ENCODE measurements around the gene RAB4A.

The RAB4A gene

GRCh38 chr1:229302740-229303139, 31.8 kb downstream of the RAB4A start:
- no peaks in the 10 kb centered on the region for H3K4me1 ChIP-seq
- in situ Hi-C loops (cut with MboI; ENCODE audit: low sequenced_read_pairs): no loop called here
- H3K36me3 ChIP-seq (replicated peaks): peaks cover 41% of the 10 kb centered on the region

GRCh38 chr1:229303855-229304254, 32.9 kb downstream of the RAB4A start:
- H3K4me1 ChIP-seq: no peaks in the 10 kb centered on the region
- in situ Hi-C loops (cut with MboI; ENCODE audit: low sequenced_read_pairs): no loop called here
- DNase-seq (ENCODE audit: low spot score in 2 of 2): no peak
- H3K4me3 ChIP-seq: no peak overlapping the region
- no peaks in the 10 kb centered on the region for H3K27me3 ChIP-seq (ENCODE audit: low read depth)
- no peaks in the 10 kb centered on the region for H3K9me3 ChIP-seq
- H3K36me3 ChIP-seq (replicated peaks): peaks cover 40% of the 10 kb centered on the region

More at GRCh38 chr1:229302740-229303139, 31.8 kb downstream of the RAB4A start:
- H3K4me3 ChIP-seq: no peak overlapping the region
- no peaks in the 10 kb centered on the region for H3K9me3 ChIP-seq
- DNase-seq (ENCODE audit: low spot score in 2 of 2): no peak
- no peaks in the 10 kb centered on the region for H3K27me3 ChIP-seq (ENCODE audit: low read depth)

- no peak for DNase-seq (ENCODE audit: low spot score in 2 of 2)
- no peaks in the 10 kb centered on the region for H3K27me3 ChIP-seq (ENCODE audit: low read depth)
- no peak overlapping the region for H3K4me3 ChIP-seq
- H3K4me1 ChIP-seq: no peaks in the 10 kb centered on the region
- peaks cover 26% of the 10 kb centered on the region for H3K36me3 ChIP-seq (replicated peaks)
- in situ Hi-C loops (cut with MboI; ENCODE audit: low sequenced_read_pairs): no loop called here
- no peaks in the 10 kb centered on the region for H3K9me3 ChIP-seq
Measured at GRCh38 chr1:229305392-229305791, 34.5 kb downstream of the RAB4A start.

GRCh38 chr1:229309074-229309473, 38.2 kb downstream of the RAB4A start:
- Histone ChIP-seq H3K27me3 (ENCODE audit: low read depth) (no peaks in the 10 kb centered on the region), H3K9me3 (no peaks in the 10 kb centered on the region), H3K36me3 (replicated peaks) (peaks cover 8% of the 10 kb centered on the region), H3K4me3 (no peak overlapping the region), H3K4me1 (no peaks in the 10 kb centered on the region)
- no peak for DNase-seq (ENCODE audit: low spot score in 2 of 2)
- in situ Hi-C loops (cut with MboI; ENCODE audit: low sequenced_read_pairs): no loop called here

- DNase-seq (ENCODE audit: low spot score in 2 of 2): no peak
- no peaks in the 10 kb centered on the region for H3K9me3 ChIP-seq
- in situ Hi-C loops (cut with MboI; ENCODE audit: low sequenced_read_pairs): no loop called here
Measured at GRCh38 chr1:229309684-229310083, 38.8 kb downstream of the RAB4A start.

GRCh38 chr1:229310833-229311232, 39.9 kb downstream of the RAB4A start:
- Histone ChIP-seq H3K27me3 (ENCODE audit: low read depth) (no peaks in the 10 kb centered on the region), H3K4me3 (no peak overlapping the region), H3K36me3 (replicated peaks) (peaks cover 5% of the 10 kb centered on the region; the same call in 1 of the 2 replicates), H3K9me3 (no peaks in the 10 kb centered on the region), H3K4me1 (no peaks in the 10 kb centered on the region)
- in situ Hi-C loops (cut with MboI; ENCODE audit: low sequenced_read_pairs): no loop called here
- DNase-seq (ENCODE audit: low spot score in 2 of 2): no peak

More at GRCh38 chr1:229309684-229310083, 38.8 kb downstream of the RAB4A start:
- Histone ChIP-seq H3K4me3 (no peak overlapping the region), H3K36me3 (replicated peaks) (peaks cover 5% of the 10 kb centered on the region; the same call in 1 of the 2 replicates), H3K4me1 (no peaks in the 10 kb centered on the region), H3K27me3 (ENCODE audit: low read depth) (no peaks in the 10 kb centered on the region)

GRCh38 chr1:229316166-229316565, 45.3 kb downstream of the RAB4A start:
- Histone ChIP-seq H3K27me3 (ENCODE audit: low read depth) (no peaks in the 10 kb centered on the region), H3K9me3 (no peaks in the 10 kb centered on the region), H3K4me1 (peaks cover 6% of the 10 kb centered on the region), H3K36me3 (replicated peaks) (peaks cover 6% of the 10 kb centered on the region), H3K4me3 (no peak overlapping the region)
- no peak for DNase-seq (ENCODE audit: low spot score in 2 of 2)
- in situ Hi-C loops (cut with MboI; ENCODE audit: low sequenced_read_pairs): no loop called here

- H3K27me3 ChIP-seq (ENCODE audit: low read depth): no peaks in the 10 kb centered on the region
- DNase-seq (ENCODE audit: low spot score in 2 of 2): no peak
- in situ Hi-C loops (cut with MboI; ENCODE audit: low sequenced_read_pairs): no loop called here
Measured at GRCh38 chr1:229318056-229318455, 47.1 kb downstream of the RAB4A start.

GRCh38 chr1:229319487-229319886, 48.6 kb downstream of the RAB4A start:
- Histone ChIP-seq H3K4me1 (peaks cover 11% of the 10 kb centered on the region), H3K27me3 (ENCODE audit: low read depth) (no peaks in the 10 kb centered on the region), H3K36me3 (replicated peaks) (peaks cover 19% of the 10 kb centered on the region), H3K4me3 (no peak overlapping the region), H3K9me3 (no peaks in the 10 kb centered on the region)
- DNase-seq (ENCODE audit: low spot score in 2 of 2): no peak
- in situ Hi-C loops (cut with MboI; ENCODE audit: low sequenced_read_pairs): no loop called here

More at GRCh38 chr1:229318056-229318455, 47.1 kb downstream of the RAB4A start:
- peaks cover 11% of the 10 kb centered on the region for H3K4me1 ChIP-seq
- H3K36me3 ChIP-seq (replicated peaks): peaks cover 11% of the 10 kb centered on the region
- no peak overlapping the region for H3K4me3 ChIP-seq
- H3K9me3 ChIP-seq: no peaks in the 10 kb centered on the region

- H3K36me3 ChIP-seq (replicated peaks): peaks cover 32% of the 10 kb centered on the region
Measured at GRCh38 chr1:229323201-229323600, 52.3 kb downstream of the RAB4A start.

GRCh38 chr1:229323885-229324553, 53.1 kb downstream of the RAB4A start:
- Histone ChIP-seq H3K9me3 (no peaks in the 10 kb centered on the region), H3K4me3 (no peak overlapping the region), H3K4me1 (peaks cover 16% of the 10 kb centered on the region), H3K27me3 (ENCODE audit: low read depth) (no peaks in the 10 kb centered on the region), H3K36me3 (replicated peaks) (peaks cover 32% of the 10 kb centered on the region)
- DNase-seq (ENCODE audit: low spot score in 2 of 2): no peak
- in situ Hi-C loops (cut with MboI; ENCODE audit: low sequenced_read_pairs): no loop called here

More at GRCh38 chr1:229323201-229323600, 52.3 kb downstream of the RAB4A start:
- no peaks in the 10 kb centered on the region for H3K9me3 ChIP-seq
- in situ Hi-C loops (cut with MboI; ENCODE audit: low sequenced_read_pairs): no loop called here
- no peaks in the 10 kb centered on the region for H3K27me3 ChIP-seq (ENCODE audit: low read depth)
- peaks cover 16% of the 10 kb centered on the region for H3K4me1 ChIP-seq
- no peak for DNase-seq (ENCODE audit: low spot score in 2 of 2)
- H3K4me3 ChIP-seq: no peak overlapping the region

GRCh38 chr1:229325401-229325800, 54.5 kb downstream of the RAB4A start:
- DNase-seq (ENCODE audit: low spot score in 2 of 2): no peak
- Histone ChIP-seq H3K4me3 (no peak overlapping the region), H3K36me3 (replicated peaks) (peaks cover 32% of the 10 kb centered on the region), H3K27me3 (ENCODE audit: low read depth) (no peaks in the 10 kb centered on the region), H3K9me3 (no peaks in the 10 kb centered on the region), H3K4me1 (peaks cover 16% of the 10 kb centered on the region)
- in situ Hi-C loops (cut with MboI; ENCODE audit: low sequenced_read_pairs): no loop called here

GRCh38 chr1:229325853-229326487, 55.1 kb downstream of the RAB4A start:
- in situ Hi-C loops (cut with MboI; ENCODE audit: low sequenced_read_pairs): no loop called here
- Histone ChIP-seq H3K36me3 (replicated peaks) (peaks cover 28% of the 10 kb centered on the region), H3K4me3 (no peak overlapping the region), H3K27me3 (ENCODE audit: low read depth) (no peaks in the 10 kb centered on the region), H3K9me3 (no peaks in the 10 kb centered on the region), H3K4me1 (peaks cover 12% of the 10 kb centered on the region)
- no peak for DNase-seq (ENCODE audit: low spot score in 2 of 2)

- DNase-seq (ENCODE audit: low spot score in 2 of 2): no peak
- no peak overlapping the region for H3K4me3 ChIP-seq
- in situ Hi-C loops (cut with MboI; ENCODE audit: low sequenced_read_pairs): no loop called here
- H3K9me3 ChIP-seq: no peaks in the 10 kb centered on the region
- H3K4me1 ChIP-seq: peaks cover 5% of the 10 kb centered on the region
- H3K36me3 ChIP-seq (replicated peaks): peaks cover 24% of the 10 kb centered on the region
- no peaks in the 10 kb centered on the region for H3K27me3 ChIP-seq (ENCODE audit: low read depth)
Measured at GRCh38 chr1:229326601-229327000, 55.7 kb downstream of the RAB4A start.
